Body of pancreas (tissue), 4 donors: ENCODE measurements around the gene SARS2. TPM values are rescaled to one million over a fixed set of nuclear protein-coding genes. Genes with fewer than 3 reads are reported as not detected.

ENCODE experiments used
- ATAC-seq: fragments of 150-250 bp; one replicate; pipeline ENCODE4 v1.9.1; 2016
- DNase-seq, 4 donors: peaks; one replicate each; pipeline ENCODE4 v3.0.0-alpha.2; 2019
- H3K27ac ChIP-seq, 4 donors: fragments of 200-600 bp; sonication (generic); 1 replicate in 3 of 4; 2 replicates in 1 of 4; pipeline versions ENCODE4 v1.5.1 to v1.6.1; 2016 to 2019; ENCODE audit warnings: mild to moderate bottlenecking in 1 of 4, mixed read lengths in 1 of 4, moderate library complexity in 1 of 4
- H3K27me3 ChIP-seq, 2 donors: fragments of 200-600 bp; sonication (generic); one replicate each; pipeline ENCODE4 v1.6.0; 2016; ENCODE audit warnings: mild to moderate bottlenecking in 1 of 2
- H3K36me3 ChIP-seq, 2 donors: fragments of 200-600 bp; sonication (generic); replicated peaks in 1 of 2; 2 replicates each; pipeline ENCODE4 v1.5.1; 2016; ENCODE audit warnings: low read depth in 2 of 2; ENCODE audit not compliant: insufficient read depth in 1 of 2
- H3K4me1 ChIP-seq: fragments of 200-600 bp; sonication (generic); one replicate; pipeline ENCODE4 v1.6.0; 2016
- H3K4me3 ChIP-seq, 2 donors: fragments of 200-600 bp; sonication (generic); 1 replicate in 1 of 2; 2 replicates in 1 of 2; pipeline ENCODE4 v1.5.1; 2016 to 2019
- H3K9me3 ChIP-seq, 3 donors: fragments of 200-600 bp; sonication (generic); 1 replicate in 2 of 3; 2 replicates in 1 of 3; pipeline ENCODE4 v1.5.1; 2016
- CTCF ChIP-seq, 7 experiments: fragments of 450-650 bp in 4 of 7; fragments of 200-600 bp in 3 of 7; sonication (generic) in 3 of 7; IDR thresholded peaks; one replicate each; pipeline ENCODE4 v1.5.1; 2016 to 2019; ENCODE audit warnings: antibody characterized with exemption in 7 of 7
- POLR2A ChIP-seq, 3 donors: fragments of 450-650 bp; IDR thresholded peaks; one replicate each; pipeline ENCODE4 v1.6.1; 2016; ENCODE audit warnings: antibody characterized with exemption in 3 of 3, mild to moderate bottlenecking in 2 of 3
- WGBS, 2 donors: methylation state at CpG; one replicate each; pipeline ENCODE4 v1.1.5; 2017; 5-methylcytosine and 5-hydroxymethylcytosine counted together
- intact Hi-C: fragments of 100-400 bp; cut with DNase I; formaldehyde crosslinking; loops from one replicate; pipeline ENCODE4 v1.15.1; 2023
- total RNA-seq, 2 donors: library from RNA; depleted of rRNA; stranded (reverse); fragments of >200 nt; gene quantifications; one replicate each; pipeline ENCODE4 v1.1.0, GENCODE V29; 2016

SARS2 gene
- total RNA-seq, 2 donors from 2014 or later, result 25.2 to 34.6 TPM

- intact Hi-C loops, result no loop called here
- Histone ChIP-seq H3K27me3 (no peaks in the 10 kb centered on the region), H3K27ac (no peak overlapping the region), H3K9me3 (no peaks in the 10 kb centered on the region), H3K36me3 (peaks cover 3 to 13% of the 10 kb centered on the region in 2 donors), H3K4me1 (peaks cover 15% of the 10 kb centered on the region), H3K4me3 (no peak overlapping the region)
- ATAC-seq, result no peak
- DNase-seq, result no peak
- TF ChIP-seq CTCF (IDR thresholded peaks at IDR 0.05) (no peak), POLR2A (IDR thresholded peaks at IDR 0.05) (no peak)
- WGBS, 2 donors, result 83 to 88% methylated on average over 20 to 35 of the region's 35 CpGs
These were observed 25.7 kb downstream of the SARS2 start for GRCh38 chr19:38904581-38905539.

- no peaks in the 10 kb centered on the region for H3K27me3 ChIP-seq
- H3K27ac ChIP-seq, result no peak overlapping the region
- H3K36me3 ChIP-seq, result peaks cover 3 to 7% of the 10 kb centered on the region in 2 donors
- DNase-seq, result no peak
- WGBS, 2 donors, result 100% methylated on average over 1 of the region's 1 CpG
- intact Hi-C loops, result no loop called here
- H3K9me3 ChIP-seq, result no peaks in the 10 kb centered on the region
- ATAC-seq, result no peak
- peaks cover 32% of the 10 kb centered on the region for H3K4me1 ChIP-seq
- TF ChIP-seq POLR2A (IDR thresholded peaks at IDR 0.05) (no peak), CTCF (IDR thresholded peaks at IDR 0.05) (no peak)
- no peak overlapping the region for H3K4me3 ChIP-seq
These were observed 28.9 kb downstream of the SARS2 start for GRCh38 chr19:38901683-38902082.

- ATAC-seq (no peak), DNase-seq (no peak)
- no peaks in the 10 kb centered on the region for H3K27me3 ChIP-seq
- no peak overlapping the region for H3K4me3 ChIP-seq
- no peaks in the 10 kb centered on the region for H3K9me3 ChIP-seq
- intact Hi-C loops, result no loop called here
- peaks cover 3 to 6% of the 10 kb centered on the region in 2 donors for H3K36me3 ChIP-seq
- WGBS, 2 donors, result 5 to 12% methylated on average over 3 of the region's 3 CpGs
- H3K27ac ChIP-seq, result peak overlapping the region in 2 of 4 donors; percentile 88 to 93
- TF ChIP-seq POLR2A (IDR thresholded peaks at IDR 0.05) (no peak), CTCF (IDR thresholded peaks at IDR 0.05) (no peak)
- H3K4me1 ChIP-seq, result peaks cover 32% of the 10 kb centered on the region
These were observed 29.8 kb downstream of the SARS2 start for GRCh38 chr19:38900743-38901190.

GRCh38 chr19:38900202-38900629, 30.3 kb downstream of the SARS2 start:
- intact Hi-C loops, result no loop called here
- TF ChIP-seq CTCF (IDR thresholded peaks at IDR 0.05) (no peak), POLR2A (IDR thresholded peaks at IDR 0.05) (no peak)
- no peak for ATAC-seq
- DNase-seq, result no peak
- no peaks in the 10 kb centered on the region for H3K9me3 ChIP-seq
- H3K4me3 ChIP-seq, result peak overlapping the region; percentile 59 to 73
- H3K36me3 ChIP-seq, result peaks cover 0 to 4% of the 10 kb centered on the region in 2 donors
- H3K27me3 ChIP-seq, result no peaks in the 10 kb centered on the region
- H3K4me1 ChIP-seq, result peaks cover 32% of the 10 kb centered on the region
- WGBS, 2 donors, result 0 to 2% methylated on average over 8 of the region's 8 CpGs
- H3K27ac ChIP-seq, result peak overlapping the region; percentile 67 to 93 (median 84)
